DOHH2 (cell line): ENCODE results near the gene USP19.

ENCODE experiments used
- H3F3A ChIP-seq: fragments of 200-600 bp; sonication (generic), shearing (Covaris generic); 2 replicates; pipeline ENCODE4 v1.6.0; 2016; ENCODE audit warnings: antibody characterized with exemption, mild to moderate bottlenecking; ENCODE audit not compliant: control insufficient read depth, insufficient read depth
- H3K27ac ChIP-seq: fragments of 200-600 bp; sonication (generic); 2 replicates; pipeline ENCODE4 v1.5.1; 2014; ENCODE audit warnings: low read depth, mild to moderate bottlenecking, low read length, moderate library complexity
- H3K27me3 ChIP-seq: fragments of 200-600 bp; sonication (generic); 2 replicates; pipeline ENCODE4 v1.6.1; 2014; ENCODE audit warnings: mild to moderate bottlenecking, low read length, mixed read lengths; ENCODE audit not compliant: control insufficient read depth
- H3K36me3 ChIP-seq: fragments of 200-600 bp; sonication (generic); 2 replicates; pipeline ENCODE4 v1.6.1; 2014; ENCODE audit warnings: mild to moderate bottlenecking, low read length, moderate library complexity, mixed read lengths; ENCODE audit not compliant: control insufficient read depth
- H3K4me1 ChIP-seq: fragments of 200-600 bp; sonication (generic); 2 replicates; pipeline ENCODE4 v1.6.1; 2014; ENCODE audit warnings: mild to moderate bottlenecking, low read length, mixed read lengths; ENCODE audit not compliant: control insufficient read depth
- H3K4me2 ChIP-seq: fragments of 200-600 bp; sonication (generic); 2 replicates; pipeline ENCODE4 v1.6.0; 2014; ENCODE audit warnings: mild to moderate bottlenecking, low read length, moderate library complexity
- H3K4me3 ChIP-seq: fragments of 200-600 bp; sonication (generic); 2 replicates; pipeline ENCODE4 v1.5.1; 2014; ENCODE audit warnings: mild to moderate bottlenecking, low read length, mixed read lengths
- H3K79me2 ChIP-seq: fragments of 200-600 bp; sonication (generic); 2 replicates; pipeline ENCODE4 v1.6.1; 2014; ENCODE audit warnings: mild to moderate bottlenecking, low read length, mixed read lengths; ENCODE audit not compliant: control insufficient read depth
- H3K9me2 ChIP-seq: fragments of 200-600 bp; sonication (generic); replicated peaks from 2 replicates; pipeline ENCODE4 v1.6.1; 2014; ENCODE audit warnings: mild to moderate bottlenecking, low read length, mixed read lengths; ENCODE audit not compliant: control insufficient read depth
- H3K9me3 ChIP-seq: fragments of 200-600 bp; sonication (generic); 2 replicates; pipeline ENCODE4 v1.6.1; 2014; ENCODE audit warnings: antibody characterized with exemption, low read length, mixed read lengths; ENCODE audit not compliant: control insufficient read depth, insufficient read depth
- H4K20me1 ChIP-seq: fragments of 200-600 bp; sonication (generic); 2 replicates; pipeline ENCODE4 v1.6.0; 2014; ENCODE audit warnings: low read depth, mild to moderate bottlenecking, antibody characterized with exemption, low read length, moderate library complexity; ENCODE audit not compliant: control insufficient read depth, insufficient read depth
- CTCF ChIP-seq: fragments of 200-600 bp; sonication (generic); IDR thresholded peaks from one replicate; pipeline ENCODE4 v1.5.1; 2014; ENCODE audit warnings: antibody characterized with exemption, mild to moderate bottlenecking, low read depth, low read length; ENCODE audit not compliant: poor library complexity, severe bottlenecking
- EZH2phosphoT487 ChIP-seq: fragments of 200-600 bp; sonication (generic); IDR thresholded peaks from 2 replicates; pipeline ENCODE4 v1.6.1; 2017; ENCODE audit warnings: borderline replicate concordance, mild to moderate bottlenecking, antibody characterized with exemption, low read length, moderate library complexity, mixed read lengths

Gene USP19

GRCh38 chr3:49104052-49104426, 16.6 kb downstream of the USP19 start:
- TF ChIP-seq CTCF (no peak), EZH2phosphoT487 (no peak)
- Histone ChIP-seq H3K4me1 (peaks cover 21% of the 10 kb centered on the region), H3K9me3 (no peaks in the 10 kb centered on the region), H4K20me1 (no peaks in the 10 kb centered on the region), H3F3A (peaks cover 4% of the 10 kb centered on the region; the same call in 1 of the 2 replicates), H3K36me3 (peaks cover 67% of the 10 kb centered on the region), H3K4me3 (peak overlapping the region; percentile 85), H3K4me2 (peak overlapping the region; percentile 96), H3K79me2 (peaks cover 29% of the 10 kb centered on the region), H3K27ac (peak overlapping the region; percentile 64), H3K9me2 (no peaks in the 10 kb centered on the region), H3K27me3 (no peaks in the 10 kb centered on the region)

- Histone ChIP-seq H3K9me3 (no peaks in the 10 kb centered on the region), H3K27me3 (no peaks in the 10 kb centered on the region), H3K9me2 (no peaks in the 10 kb centered on the region), H3K4me2 (no peak overlapping the region), H3K27ac (no peak overlapping the region), H3F3A (no peaks in the 10 kb centered on the region), H3K79me2 (peaks cover 28% of the 10 kb centered on the region), H3K4me3 (no peak overlapping the region), H3K4me1 (peaks cover 15% of the 10 kb centered on the region), H3K36me3 (peaks cover 80% of the 10 kb centered on the region), H4K20me1 (no peaks in the 10 kb centered on the region)
- TF ChIP-seq CTCF (no peak), EZH2phosphoT487 (no peak)
Measured at GRCh38 chr3:49100046-49100615, 20.5 kb downstream of the USP19 start.

- Histone ChIP-seq H3K4me1 (peaks cover 19% of the 10 kb centered on the region), H3K36me3 (peaks cover 75% of the 10 kb centered on the region), H3K27ac (no peak overlapping the region), H3K9me3 (no peaks in the 10 kb centered on the region), H3K4me3 (no peak overlapping the region), H4K20me1 (no peaks in the 10 kb centered on the region), H3K79me2 (peaks cover 19% of the 10 kb centered on the region), H3K27me3 (no peaks in the 10 kb centered on the region), H3F3A (peaks cover 3% of the 10 kb centered on the region; the same call in 1 of the 2 replicates), H3K4me2 (no peak overlapping the region), H3K9me2 (no peaks in the 10 kb centered on the region)
- no peak for TF ChIP-seq EZH2phosphoT487
- TF ChIP-seq CTCF = no peak
Measured at GRCh38 chr3:49098910-49099630, 21.6 kb downstream of the USP19 start.
